Measurements from ENCODE around the gene MYO9A. TPM values are rescaled to one million over a fixed set of nuclear protein-coding genes. Genes with fewer than 3 reads are reported as not detected.

MYO9A gene, protein sequence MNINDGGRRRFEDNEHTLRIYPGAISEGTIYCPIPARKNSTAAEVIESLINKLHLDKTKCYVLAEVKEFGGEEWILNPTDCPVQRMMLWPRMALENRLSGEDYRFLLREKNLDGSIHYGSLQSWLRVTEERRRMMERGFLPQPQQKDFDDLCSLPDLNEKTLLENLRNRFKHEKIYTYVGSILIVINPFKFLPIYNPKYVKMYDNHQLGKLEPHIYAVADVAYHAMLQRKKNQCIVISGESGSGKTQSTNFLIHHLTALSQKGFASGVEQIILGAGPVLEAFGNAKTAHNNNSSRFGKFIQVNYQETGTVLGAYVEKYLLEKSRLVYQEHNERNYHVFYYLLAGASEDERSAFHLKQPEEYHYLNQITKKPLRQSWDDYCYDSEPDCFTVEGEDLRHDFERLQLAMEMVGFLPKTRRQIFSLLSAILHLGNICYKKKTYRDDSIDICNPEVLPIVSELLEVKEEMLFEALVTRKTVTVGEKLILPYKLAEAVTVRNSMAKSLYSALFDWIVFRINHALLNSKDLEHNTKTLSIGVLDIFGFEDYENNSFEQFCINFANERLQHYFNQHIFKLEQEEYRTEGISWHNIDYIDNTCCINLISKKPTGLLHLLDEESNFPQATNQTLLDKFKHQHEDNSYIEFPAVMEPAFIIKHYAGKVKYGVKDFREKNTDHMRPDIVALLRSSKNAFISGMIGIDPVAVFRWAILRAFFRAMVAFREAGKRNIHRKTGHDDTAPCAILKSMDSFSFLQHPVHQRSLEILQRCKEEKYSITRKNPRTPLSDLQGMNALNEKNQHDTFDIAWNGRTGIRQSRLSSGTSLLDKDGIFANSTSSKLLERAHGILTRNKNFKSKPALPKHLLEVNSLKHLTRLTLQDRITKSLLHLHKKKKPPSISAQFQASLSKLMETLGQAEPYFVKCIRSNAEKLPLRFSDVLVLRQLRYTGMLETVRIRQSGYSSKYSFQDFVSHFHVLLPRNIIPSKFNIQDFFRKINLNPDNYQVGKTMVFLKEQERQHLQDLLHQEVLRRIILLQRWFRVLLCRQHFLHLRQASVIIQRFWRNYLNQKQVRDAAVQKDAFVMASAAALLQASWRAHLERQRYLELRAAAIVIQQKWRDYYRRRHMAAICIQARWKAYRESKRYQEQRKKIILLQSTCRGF (N-terminal part only)
- total RNA-seq (ENCODE audit: low replicate concordance): 19.6 and 38.5 TPM in 2 replicates

DNA sequence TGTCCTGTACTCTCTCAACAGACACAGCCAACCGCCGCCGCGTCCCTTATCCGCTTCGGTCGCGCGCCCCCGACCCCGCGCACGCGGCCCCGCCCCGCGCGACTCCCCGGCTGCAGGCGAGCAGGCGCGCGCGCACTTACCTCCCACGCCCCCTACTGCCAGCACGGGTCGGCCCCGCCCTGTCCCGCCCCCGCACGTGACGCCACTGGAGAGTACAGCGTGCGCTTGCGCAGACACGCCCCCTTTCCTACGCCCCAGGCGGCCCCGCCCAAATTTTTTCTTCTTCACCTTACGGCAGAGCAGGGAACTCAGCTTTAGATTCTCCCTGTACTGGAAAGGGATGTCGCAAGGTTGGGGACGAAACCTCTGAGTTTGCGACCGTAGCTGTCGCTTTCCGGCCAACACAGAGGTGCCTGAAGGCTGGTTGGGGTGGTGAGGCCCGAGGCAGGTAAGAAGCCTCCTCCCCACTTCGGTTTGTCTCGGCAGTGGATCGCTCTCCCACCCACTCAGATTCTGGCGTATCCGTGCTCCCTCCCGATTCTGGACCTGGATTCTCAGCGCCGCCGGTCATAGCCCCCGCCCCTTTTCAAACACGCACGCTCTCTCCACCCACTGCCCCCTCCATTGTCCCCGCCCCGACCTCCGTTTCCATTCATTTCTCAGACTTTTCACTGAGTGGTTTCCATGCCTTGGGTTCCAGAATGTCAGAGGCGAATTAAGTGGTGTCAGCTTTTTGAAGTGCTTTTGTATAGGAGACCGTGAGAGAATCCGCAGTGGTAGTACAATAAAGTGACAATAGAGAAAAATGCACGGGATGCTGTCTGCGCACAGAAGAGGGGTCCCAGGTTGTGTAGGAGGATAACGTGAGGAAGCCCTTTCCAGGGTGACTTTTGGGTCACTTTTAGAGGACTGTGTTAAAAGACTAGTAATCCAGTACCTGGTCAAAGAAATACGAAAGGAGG, at the start of gene MYO9A, which contains the start of gene SENP8:
Gene MYO9A (minus strand): TSS at position 134 of the 962 bp plus-strand sequence. CDS start 71,587 bp downstream, outside the sequence.
Gene SENP8 (plus strand): TSS at position 387 of the 962 bp plus-strand sequence. CDS start 21,221 bp downstream, outside the sequence.
- TF ChIP-seq, protein P1, sequence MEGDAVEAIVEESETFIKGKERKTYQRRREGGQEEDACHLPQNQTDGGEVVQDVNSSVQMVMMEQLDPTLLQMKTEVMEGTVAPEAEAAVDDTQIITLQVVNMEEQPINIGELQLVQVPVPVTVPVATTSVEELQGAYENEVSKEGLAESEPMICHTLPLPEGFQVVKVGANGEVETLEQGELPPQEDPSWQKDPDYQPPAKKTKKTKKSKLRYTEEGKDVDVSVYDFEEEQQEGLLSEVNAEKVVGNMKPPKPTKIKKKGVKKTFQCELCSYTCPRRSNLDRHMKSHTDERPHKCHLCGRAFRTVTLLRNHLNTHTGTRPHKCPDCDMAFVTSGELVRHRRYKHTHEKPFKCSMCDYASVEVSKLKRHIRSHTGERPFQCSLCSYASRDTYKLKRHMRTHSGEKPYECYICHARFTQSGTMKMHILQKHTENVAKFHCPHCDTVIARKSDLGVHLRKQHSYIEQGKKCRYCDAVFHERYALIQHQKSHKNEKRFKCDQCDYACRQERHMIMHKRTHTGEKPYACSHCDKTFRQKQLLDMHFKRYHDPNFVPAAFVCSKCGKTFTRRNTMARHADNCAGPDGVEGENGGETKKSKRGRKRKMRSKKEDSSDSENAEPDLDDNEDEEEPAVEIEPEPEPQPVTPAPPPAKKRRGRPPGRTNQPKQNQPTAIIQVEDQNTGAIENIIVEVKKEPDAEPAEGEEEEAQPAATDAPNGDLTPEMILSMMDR (IDR thresholded peaks at IDR 0.05): peak; percentile 17
- no peak for TF ChIP-seq EZH2phosphoT487 (IDR thresholded peaks at IDR 0.05)
- TF ChIP-seq EZH2 (IDR thresholded peaks at IDR 0.05): no peak
- peak within 1 kb of the TSS; percentile 91 for H2AFZ ChIP-seq (replicated peaks)
- DNase-seq (ENCODE audit: low spot score): peak; percentile 99
- H3K4me3 ChIP-seq: peak within 1 kb of the TSS; percentile 78
- H3K4me2 ChIP-seq: peak within 1 kb of the TSS; percentile 95
- Mint-ChIP-seq H3K4me3 (peak within 1 kb of the TSS; percentile 97), H3K36me3 (no peaks in the 10 kb centered on the region), H3K27me3 (ENCODE audit: insufficient read depth, low read depth) (peaks cover 6% of the 10 kb centered on the region), H3K4me1 (peaks cover 27% of the 10 kb centered on the region), H3K27ac (peak within 1 kb of the TSS; percentile 95), H3K9me3 (no peaks in the 10 kb centered on the region)
- peak within 1 kb of the TSS; percentile 72 for H3K27ac ChIP-seq
- H3F3A ChIP-seq (ENCODE audit: low read depth): peaks cover 24% of the 10 kb centered on the region
- peak within 1 kb of the TSS; percentile 42 for H3K9ac ChIP-seq
- H3K9me3 ChIP-seq (ENCODE audit: low read depth): no peaks in the 10 kb centered on the region
- no peaks in the 10 kb centered on the region for H3K27me3 ChIP-seq
- H3K4me1 ChIP-seq: peaks cover 9% of the 10 kb centered on the region
- H3K79me2 ChIP-seq (ENCODE audit: low read depth): peaks cover 61% of the 10 kb centered on the region
- peaks cover 17% of the 10 kb centered on the region for H4K20me1 ChIP-seq (ENCODE audit: low read depth)
- H3K36me3 ChIP-seq: no peaks in the 10 kb centered on the region

DNA sequence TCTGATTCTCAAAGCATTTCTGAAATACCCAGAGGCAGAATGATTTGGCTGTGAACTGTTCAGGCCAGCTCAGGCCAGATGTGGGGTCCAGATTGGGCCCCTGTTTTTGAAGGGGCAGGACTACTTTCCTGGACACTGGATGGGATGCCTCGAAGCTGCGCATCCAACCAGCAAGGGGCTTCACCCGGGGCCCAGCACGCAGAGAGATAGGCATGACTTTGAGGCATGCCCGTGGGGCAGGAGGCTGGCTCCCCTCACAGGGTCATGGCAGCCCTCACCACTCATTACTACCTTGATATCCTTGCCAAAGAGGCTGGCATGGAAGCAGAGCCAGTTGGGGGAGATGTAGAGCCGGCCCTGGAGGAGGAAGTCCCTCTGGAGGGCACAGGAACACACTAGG, 49.5 kb upstream of the MYO9A start:
- H3K36me3 ChIP-seq: no peaks in the 10 kb centered on the region
- H3K9ac ChIP-seq: no peak overlapping the region
- no peaks in the 10 kb centered on the region for H3K9me3 ChIP-seq (ENCODE audit: low read depth)
- Mint-ChIP-seq H3K36me3 (no peaks in the 10 kb centered on the region), H3K27ac (no peak overlapping the region), H3K27me3 (ENCODE audit: insufficient read depth, low read depth) (peaks cover 12% of the 10 kb centered on the region), H3K9me3 (no peaks in the 10 kb centered on the region), H3K4me1 (peaks cover 11% of the 10 kb centered on the region), H3K4me3 (no peak overlapping the region)
- H3K27me3 ChIP-seq: no peaks in the 10 kb centered on the region
- TF ChIP-seq EZH2 (IDR thresholded peaks at IDR 0.05) (no peak), EZH2phosphoT487 (IDR thresholded peaks at IDR 0.05) (no peak)
- TF ChIP-seq, protein P1 (IDR thresholded peaks at IDR 0.05): no peak
- no peak overlapping the region for H3K27ac ChIP-seq
- no peak overlapping the region for H3K4me3 ChIP-seq
- no peaks in the 10 kb centered on the region for H3K79me2 ChIP-seq (ENCODE audit: low read depth)
- H4K20me1 ChIP-seq (ENCODE audit: low read depth): no peaks in the 10 kb centered on the region
- H3F3A ChIP-seq (ENCODE audit: low read depth): no peaks in the 10 kb centered on the region
- no peak overlapping the region for H3K4me2 ChIP-seq
- no peaks in the 10 kb centered on the region for H3K4me1 ChIP-seq
- DNase-seq (ENCODE audit: low spot score): no peak
- no peak overlapping the region for H2AFZ ChIP-seq (replicated peaks)

All from neural progenitor cell (in vitro differentiated cells).